ENCODE measurements around the gene KLK10. TPM values are rescaled to one million over a fixed set of nuclear protein-coding genes. Genes with fewer than 3 reads are reported as not detected.

KLK10 gene
- total and polyA plus RNA-seq, 8 donors, result 0.35 to 3.4 (median 0.91) TPM

GRCh38 chr19:50969413-50969760, 50.1 kb downstream of the KLK10 start, which contains the start of gene KLK6:
Gene KLK6 (minus strand): TSS chr19:50969591. CDS start chr19:50968104, 1,487 bp downstream.
- H3K36me3 ChIP-seq, result no peaks in the 10 kb centered on the region
- ATAC-seq (no peak), DNase-seq (no peak)
- intact Hi-C loops (cut with DNase I), result no loop called here
- H3K9me3 ChIP-seq, result no peaks in the 10 kb centered on the region
- H3K27ac ChIP-seq, result no peak within 1 kb of the TSS
- H3K4me3 ChIP-seq, result no peak within 1 kb of the TSS
- H3K27me3 ChIP-seq, result peaks cover 0 to 82% of the 10 kb centered on the region in 2 donors
- no peaks in the 10 kb centered on the region for H3K4me1 ChIP-seq
- no peak for TF ChIP-seq CTCF (IDR thresholded peaks at IDR 0.05)

GRCh38 chr19:50968716-50969412, 50.6 kb downstream of the KLK10 start:
- Histone ChIP-seq H3K27ac (no peak overlapping the region), H3K9me3 (no peaks in the 10 kb centered on the region), H3K4me1 (no peaks in the 10 kb centered on the region), H3K4me3 (no peak overlapping the region), H3K27me3 (peaks cover 0 to 87% of the 10 kb centered on the region in 2 donors), H3K36me3 (no peaks in the 10 kb centered on the region)
- DNase-seq, result no peak
- TF ChIP-seq CTCF (IDR thresholded peaks at IDR 0.05), result no peak
- intact Hi-C loops (cut with DNase I), result no loop called here
- ATAC-seq, result no peak

- TF ChIP-seq CTCF (IDR thresholded peaks at IDR 0.05), result no peak
- Histone ChIP-seq H3K27me3 (peaks cover 0 to 90% of the 10 kb centered on the region in 2 donors), H3K27ac (no peak overlapping the region), H3K4me1 (no peaks in the 10 kb centered on the region), H3K4me3 (no peak overlapping the region), H3K36me3 (no peaks in the 10 kb centered on the region), H3K9me3 (no peaks in the 10 kb centered on the region)
- no peak for ATAC-seq
- intact Hi-C loops (cut with DNase I), result no loop called here
- DNase-seq, result no peak
Observed at GRCh38 chr19:50967929-50968715, 51.4 kb downstream of the KLK10 start.

- Histone ChIP-seq H3K27me3 (peaks cover 0 to 59% of the 10 kb centered on the region in 2 donors), H3K27ac (no peak overlapping the region), H3K4me3 (no peak overlapping the region), H3K4me1 (no peaks in the 10 kb centered on the region), H3K36me3 (no peaks in the 10 kb centered on the region), H3K9me3 (no peaks in the 10 kb centered on the region)
- TF ChIP-seq CTCF (IDR thresholded peaks at IDR 0.05), result no peak
- DNase-seq, result no peak
- no peak for ATAC-seq
- intact Hi-C loops (cut with DNase I), result no loop called here
Observed at GRCh38 chr19:50964266-50964665, 55.2 kb downstream of the KLK10 start.

- Histone ChIP-seq H3K36me3 (no peaks in the 10 kb centered on the region), H3K4me3 (no peak overlapping the region), H3K4me1 (no peaks in the 10 kb centered on the region), H3K27ac (no peak overlapping the region), H3K27me3 (peaks cover 0 to 57% of the 10 kb centered on the region in 2 donors), H3K9me3 (no peaks in the 10 kb centered on the region)
- intact Hi-C loops (cut with DNase I), result no loop called here
- no peak for ATAC-seq
- no peak for TF ChIP-seq CTCF (IDR thresholded peaks at IDR 0.05)
- no peak for DNase-seq
Observed at GRCh38 chr19:50963381-50963780, 56.1 kb downstream of the KLK10 start.
